CD1c-positive myeloid dendritic cell (primary cell): ENCODE results near the gene SKAP2.

Source experiments
- DNase-seq: peaks from one replicate; pipeline ENCODE4 v3.0.0-alpha.2; 2016; ENCODE audit errors: extremely low spot score

The SKAP2 gene

DNA sequence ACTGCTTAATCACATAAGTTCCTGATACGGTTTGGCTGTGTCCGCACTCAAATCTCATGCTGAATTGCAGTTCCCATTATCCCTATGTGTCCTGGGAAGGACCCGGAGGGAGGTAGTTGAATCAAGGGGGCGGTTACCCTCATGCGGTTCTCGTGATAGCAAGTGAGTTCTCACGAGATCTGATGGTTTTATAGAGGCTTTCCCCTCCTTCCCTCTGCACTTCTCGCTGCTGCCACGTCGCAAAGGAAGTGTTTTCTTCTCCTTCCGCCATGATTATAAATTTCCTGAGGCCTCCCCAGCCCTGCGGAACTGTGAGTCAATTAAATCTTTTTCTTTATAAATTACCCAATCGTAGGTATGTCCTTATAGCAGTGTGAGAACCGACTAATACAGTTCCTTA lies 226.2 kb downstream of the SKAP2 start:
- DNase-seq: no peak

GRCh38 chr7:26637610-26638009 lies 226.8 kb downstream of the SKAP2 start:
- DNase-seq: no peak

- DNase-seq: no peak
Measured at GRCh38 chr7:26636808-26637207, 227.6 kb downstream of the SKAP2 start.

DNA sequence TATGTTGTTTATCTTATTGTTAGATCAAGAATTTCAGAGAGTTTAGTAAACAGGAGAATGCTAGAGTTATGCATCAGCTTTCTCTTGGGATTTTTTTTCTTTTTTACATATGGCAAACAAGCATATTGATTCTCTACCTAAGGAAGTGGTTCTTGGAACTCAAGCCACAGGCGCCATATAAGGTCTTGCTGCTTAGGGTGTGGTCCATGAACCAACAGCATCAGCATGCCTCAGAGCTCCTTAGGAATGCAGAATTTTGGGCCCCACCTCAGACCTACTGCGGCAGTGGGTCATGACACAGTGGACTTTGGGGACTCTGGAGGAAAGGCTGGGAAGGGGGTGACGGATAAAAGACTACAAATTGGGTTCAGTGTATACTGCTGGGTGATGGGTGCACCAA lies 230.8 kb downstream of the SKAP2 start:
- DNase-seq: no peak

- DNase-seq: no peak
Measured at GRCh38 chr7:26631601-26632000, 232.8 kb downstream of the SKAP2 start.

- no peak for DNase-seq
Measured at GRCh38 chr7:26630941-26631580, 233.3 kb downstream of the SKAP2 start.

GRCh38 chr7:26630361-26630760 lies 234.0 kb downstream of the SKAP2 start:
- DNase-seq: no peak

GRCh38 chr7:26629696-26630095 lies 234.7 kb downstream of the SKAP2 start:
- DNase-seq: no peak

GRCh38 chr7:26627891-26628341 lies 236.5 kb downstream of the SKAP2 start:
- DNase-seq: no peak

DNA sequence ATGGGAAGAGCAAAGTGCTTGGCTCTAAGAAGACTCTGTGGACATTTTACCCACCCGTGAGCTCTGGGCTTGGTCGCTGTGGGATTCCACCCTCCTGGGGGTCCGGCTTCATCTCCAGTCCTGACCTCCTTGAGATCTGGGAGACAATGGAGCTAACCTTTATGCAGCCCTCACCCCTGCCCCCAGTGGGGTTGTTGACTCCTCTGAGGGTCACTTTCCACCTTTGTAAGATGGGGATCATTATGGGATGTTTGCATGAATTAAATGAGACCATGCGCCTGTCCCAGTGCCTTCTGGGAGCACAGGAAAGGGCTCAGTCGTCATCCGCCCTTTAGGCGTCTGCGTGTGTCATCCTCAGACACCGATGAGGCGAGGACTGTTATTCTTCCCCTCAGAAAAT lies 237.2 kb downstream of the SKAP2 start:
- DNase-seq: no peak

- DNase-seq: no peak
Measured at GRCh38 chr7:26626687-26627086, 237.7 kb downstream of the SKAP2 start.

DNA sequence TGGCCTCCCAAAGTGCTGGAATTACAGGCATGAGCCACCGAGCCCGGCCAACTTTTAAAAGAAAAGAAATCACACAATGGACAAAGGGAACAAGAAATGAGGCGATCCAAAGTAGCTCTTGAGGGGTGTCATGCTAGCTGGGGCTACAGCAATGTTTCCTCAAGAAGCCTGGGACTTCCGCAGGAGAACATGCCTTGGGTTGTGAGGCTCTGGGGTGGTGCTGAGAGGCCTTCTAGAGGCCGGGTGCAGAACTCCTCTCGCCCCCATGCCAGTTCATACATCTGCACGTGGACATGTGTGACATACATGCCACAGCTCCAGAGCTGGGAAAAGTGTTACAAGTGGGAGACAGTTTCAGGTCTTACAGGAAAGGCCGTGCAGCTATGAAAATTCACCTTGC lies 238.2 kb downstream of the SKAP2 start:
- DNase-seq: no peak

- DNase-seq: no peak
Measured at GRCh38 chr7:26625286-26625685, 239.1 kb downstream of the SKAP2 start.

- DNase-seq: no peak
Measured at GRCh38 chr7:26624839-26625238, 239.6 kb downstream of the SKAP2 start.

- no peak for DNase-seq
Measured at GRCh38 chr7:26624431-26624830, 240.0 kb downstream of the SKAP2 start.

DNA sequence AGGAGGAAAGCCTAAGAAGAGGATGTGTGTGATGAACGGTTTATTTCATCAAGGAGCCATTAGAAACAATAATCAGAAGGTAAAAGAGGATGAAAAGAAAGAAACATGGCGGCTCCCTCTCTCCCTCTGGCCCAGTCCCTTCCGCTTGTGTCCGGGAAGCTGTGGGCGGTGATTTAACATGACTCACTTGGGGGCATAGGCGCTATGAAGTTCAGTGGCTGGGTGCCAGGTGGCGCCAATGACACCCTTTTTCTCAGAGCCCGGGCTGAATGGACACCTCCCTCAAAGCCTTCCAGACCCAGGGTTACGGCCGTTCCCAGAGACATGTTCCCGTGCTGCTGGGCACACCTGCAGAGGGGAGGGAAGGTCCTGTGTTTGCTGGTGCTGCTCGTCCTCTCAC lies 244.0 kb downstream of the SKAP2 start:
- no peak for DNase-seq

DNA sequence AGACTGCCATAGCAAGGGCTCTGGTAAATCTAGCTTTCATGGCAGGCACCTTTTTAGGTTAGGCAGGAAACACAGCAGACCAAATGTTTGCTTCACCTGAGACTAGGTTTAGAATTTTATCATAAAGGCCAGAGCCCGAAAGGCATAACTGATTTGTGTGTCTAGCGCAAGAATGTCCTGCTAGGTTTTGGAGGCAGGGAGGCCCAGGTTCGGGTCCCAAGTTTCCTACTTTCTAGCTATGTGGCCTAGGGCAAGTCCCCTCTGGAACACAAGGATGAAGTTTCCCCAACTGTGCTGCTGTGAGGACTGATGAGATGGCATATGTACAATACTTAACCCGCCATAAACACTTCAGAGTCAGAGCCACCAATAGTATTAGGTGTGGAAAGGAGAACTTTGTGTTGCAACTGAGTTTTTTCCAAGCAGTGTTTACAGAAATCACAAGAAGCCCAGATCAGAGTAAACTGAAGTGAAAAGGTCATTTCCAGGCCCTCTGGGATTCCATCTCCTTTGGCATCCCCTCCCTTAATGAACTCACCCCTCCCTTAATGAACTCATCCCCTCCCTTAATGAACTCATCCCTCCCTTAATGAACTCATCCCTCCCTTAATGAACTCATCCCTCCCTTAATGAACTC lies 244.9 kb downstream of the SKAP2 start:
- DNase-seq: no peak

DNA sequence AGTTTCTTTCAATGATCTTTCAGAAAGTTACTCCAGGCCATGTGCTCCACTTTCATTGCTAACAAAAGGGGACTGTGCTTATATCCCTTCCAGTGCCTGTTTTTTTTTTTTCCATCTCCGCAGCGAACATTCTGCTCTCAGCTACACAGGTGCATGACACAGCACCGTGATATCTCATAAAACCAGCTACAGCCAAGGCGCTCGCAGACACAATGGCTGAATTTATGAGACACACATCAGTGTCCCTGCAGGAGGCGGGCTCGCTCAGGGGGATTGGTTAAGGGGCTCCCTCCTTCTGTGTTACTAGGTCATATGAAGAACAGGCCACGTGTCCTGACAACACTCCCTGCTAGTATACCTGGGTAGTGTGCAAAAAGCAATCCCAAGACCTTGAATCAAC lies 245.5 kb downstream of the SKAP2 start:
- DNase-seq: no peak

DNA sequence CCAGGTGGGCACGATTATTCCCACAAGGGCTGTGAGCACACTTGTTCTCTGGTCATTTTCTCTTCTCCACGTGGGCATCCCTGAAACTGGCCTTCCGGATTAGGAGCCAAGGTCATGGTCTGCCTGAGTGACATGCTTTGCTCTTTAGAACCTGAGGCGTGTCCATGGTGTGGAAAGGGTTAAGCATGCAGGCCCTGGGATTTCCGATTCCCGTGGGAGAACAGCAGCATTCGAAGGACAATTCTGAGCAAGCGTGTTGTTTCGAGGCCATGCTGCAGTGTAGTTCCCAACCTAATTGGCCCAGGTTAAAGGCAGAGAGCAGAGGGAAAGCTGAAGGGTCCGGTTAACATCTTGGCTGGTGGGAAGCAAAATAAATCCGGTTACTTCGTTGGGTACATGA lies 245.9 kb downstream of the SKAP2 start:
- no peak for DNase-seq
